Right atrium auricular region (tissue), 2 donors: ENCODE results near the gene STBD1. TPM values are rescaled to one million over a fixed set of nuclear protein-coding genes. Genes with fewer than 3 reads are reported as not detected.
"Not testable (repeated sequence)": the region's sequence is repeated elsewhere in the genome, so short reads cannot be mapped to it uniquely, and the experiment has no call there.

Experiments used
- DNase-seq: peaks from one replicate; pipeline ENCODE4 v3.0.0-alpha.2; 2019; ENCODE audit warnings: low spot score
- H3K27ac ChIP-seq, 2 donors: fragments of 200-600 bp; sonication (generic); 1 replicate in 1 of 2; 2 replicates in 1 of 2; pipeline ENCODE4 v1.5.1; 2016 to 2019
- H3K27me3 ChIP-seq, 2 donors: fragments of 200-600 bp; sonication (generic); one replicate each; pipeline versions ENCODE4 v1.5.1 to v1.6.0; 2017 to 2019
- H3K36me3 ChIP-seq: fragments of 200-600 bp; sonication (generic); one replicate; pipeline ENCODE4 v1.5.1; 2016
- H3K4me1 ChIP-seq, 2 donors: fragments of 200-600 bp; sonication (generic); one replicate each; pipeline versions ENCODE4 v1.5.1 to v1.6.0; 2017 to 2019
- H3K4me3 ChIP-seq, 2 donors: fragments of 200-600 bp; sonication (generic); 1 replicate in 1 of 2; 2 replicates in 1 of 2; pipeline ENCODE4 v1.5.1; 2017 to 2019; ENCODE audit warnings: mild to moderate bottlenecking in 1 of 2, moderate library complexity in 1 of 2
- H3K9me3 ChIP-seq, 2 donors: fragments of 200-600 bp; sonication (generic); one replicate each; pipeline ENCODE4 v1.5.1; 2019
- total RNA-seq, 2 donors: library from RNA; depleted of rRNA; stranded (reverse); fragments of >200 nt; gene quantifications; one replicate each; pipeline ENCODE4 v1.1.0, GENCODE V29; 2016
- TF ChIP-seq, protein P1 (sequence below), 2 donors: fragments of 200-600 bp; sonication (generic); IDR thresholded peaks; one replicate each; pipeline ENCODE4 v1.5.1; 2019; ENCODE audit warnings: antibody characterized with exemption in 2 of 2

STBD1 gene
- total RNA-seq, 2 donors from 2014 or later, result 25.3 to 28.4 TPM

DNA sequence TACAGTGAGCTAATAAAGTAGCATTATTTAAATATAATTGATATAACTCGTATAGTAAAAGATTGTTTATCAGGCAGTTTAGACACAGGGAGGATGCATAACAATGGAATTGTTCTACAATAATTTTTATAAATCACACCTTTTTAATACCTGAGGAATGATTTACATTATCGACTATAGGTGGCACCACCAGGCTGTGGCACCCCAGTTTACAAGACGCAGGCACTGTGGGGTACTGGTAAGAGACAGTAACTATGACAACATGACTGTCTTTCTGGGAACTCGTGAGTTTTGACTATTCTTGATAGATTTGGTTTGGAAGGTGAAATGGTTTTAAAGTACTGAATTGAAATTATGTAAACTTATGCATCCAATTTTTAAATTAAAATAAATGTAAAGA lies 27.1 kb upstream of the STBD1 start:
- Histone ChIP-seq H3K4me1 (peaks cover 0 to 10% of the 10 kb centered on the region in 2 donors), H3K9me3 (no peaks in the 10 kb centered on the region), H3K4me3 (no peak overlapping the region), H3K36me3 (no peaks in the 10 kb centered on the region), H3K27ac (no peak overlapping the region), H3K27me3 (no peaks in the 10 kb centered on the region)
- DNase-seq, result no peak
- TF ChIP-seq, protein P1, sequence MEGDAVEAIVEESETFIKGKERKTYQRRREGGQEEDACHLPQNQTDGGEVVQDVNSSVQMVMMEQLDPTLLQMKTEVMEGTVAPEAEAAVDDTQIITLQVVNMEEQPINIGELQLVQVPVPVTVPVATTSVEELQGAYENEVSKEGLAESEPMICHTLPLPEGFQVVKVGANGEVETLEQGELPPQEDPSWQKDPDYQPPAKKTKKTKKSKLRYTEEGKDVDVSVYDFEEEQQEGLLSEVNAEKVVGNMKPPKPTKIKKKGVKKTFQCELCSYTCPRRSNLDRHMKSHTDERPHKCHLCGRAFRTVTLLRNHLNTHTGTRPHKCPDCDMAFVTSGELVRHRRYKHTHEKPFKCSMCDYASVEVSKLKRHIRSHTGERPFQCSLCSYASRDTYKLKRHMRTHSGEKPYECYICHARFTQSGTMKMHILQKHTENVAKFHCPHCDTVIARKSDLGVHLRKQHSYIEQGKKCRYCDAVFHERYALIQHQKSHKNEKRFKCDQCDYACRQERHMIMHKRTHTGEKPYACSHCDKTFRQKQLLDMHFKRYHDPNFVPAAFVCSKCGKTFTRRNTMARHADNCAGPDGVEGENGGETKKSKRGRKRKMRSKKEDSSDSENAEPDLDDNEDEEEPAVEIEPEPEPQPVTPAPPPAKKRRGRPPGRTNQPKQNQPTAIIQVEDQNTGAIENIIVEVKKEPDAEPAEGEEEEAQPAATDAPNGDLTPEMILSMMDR (IDR thresholded peaks at IDR 0.05), result no peak

DNA sequence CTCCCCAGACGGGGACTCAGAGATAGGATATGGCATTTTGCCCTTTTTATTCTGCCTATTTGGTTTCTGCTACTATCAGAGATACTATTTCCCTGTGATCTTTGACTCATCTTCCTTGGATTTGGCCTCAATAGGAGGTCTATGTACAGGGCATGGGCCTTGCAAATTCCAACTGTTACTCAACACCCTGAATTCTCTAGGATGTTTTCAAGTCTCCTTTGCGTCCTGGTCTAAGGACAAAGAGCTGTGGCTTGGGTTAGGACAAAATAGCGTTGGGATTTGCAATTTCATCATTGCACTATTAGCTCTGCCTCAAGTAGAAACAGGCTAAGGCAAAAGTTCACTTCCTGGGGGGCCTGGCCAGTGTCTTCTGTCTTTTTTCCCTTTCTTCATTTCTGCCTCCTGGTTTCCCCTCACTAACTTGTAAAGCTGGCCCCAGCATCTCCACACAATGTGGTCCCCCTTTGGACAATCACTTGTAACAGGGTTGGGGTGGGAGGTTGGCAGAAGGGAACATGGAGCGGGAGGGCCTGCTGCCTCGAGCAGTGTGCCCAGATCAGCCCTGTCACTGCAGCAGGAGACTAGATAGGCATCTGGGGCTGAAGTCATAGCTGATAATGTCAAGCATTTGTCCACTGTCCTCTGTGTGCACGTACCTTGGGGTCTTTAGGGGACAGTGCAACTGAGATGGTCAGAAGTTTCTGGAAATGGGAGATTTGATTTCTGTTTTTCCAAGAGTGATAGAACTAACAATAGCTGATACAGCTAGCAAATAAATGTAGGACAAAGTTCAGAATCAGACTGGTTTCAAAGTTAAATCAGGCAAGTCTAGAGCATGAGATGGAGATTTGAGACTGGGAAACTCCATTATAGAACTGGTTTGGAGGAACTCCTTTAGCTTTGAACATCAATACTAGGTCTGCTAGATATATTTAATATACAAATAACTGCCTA lies 25.8 kb upstream of the STBD1 start:
- H3K4me1 ChIP-seq, result peaks cover 0 to 10% of the 10 kb centered on the region in 2 donors
- H3K4me3 ChIP-seq, result no peak overlapping the region
- no peaks in the 10 kb centered on the region for H3K9me3 ChIP-seq
- no peak for DNase-seq
- H3K27me3 ChIP-seq, result no peaks in the 10 kb centered on the region
- H3K36me3 ChIP-seq, result no peaks in the 10 kb centered on the region
- TF ChIP-seq, protein P1 (IDR thresholded peaks at IDR 0.05), result no peak
- H3K27ac ChIP-seq, result no peak overlapping the region

DNA sequence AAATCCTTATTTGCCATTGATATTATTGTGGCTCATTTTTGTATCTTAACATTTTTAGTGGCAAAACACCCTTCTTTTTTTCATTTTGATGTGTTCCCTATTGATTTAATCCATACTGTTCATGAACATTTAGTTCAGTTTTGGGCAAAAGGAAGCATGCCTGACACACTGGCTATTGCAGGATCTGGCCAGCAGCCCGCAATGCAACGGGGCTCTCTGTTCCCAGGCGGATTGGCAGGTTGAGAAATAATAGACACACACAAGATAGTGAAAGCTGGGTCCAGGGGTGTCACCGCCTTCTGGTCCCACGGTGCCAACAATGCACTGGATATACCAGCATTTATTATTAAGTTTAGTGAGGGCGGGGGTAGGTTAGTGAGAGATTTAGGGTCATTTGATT lies 24.9 kb upstream of the STBD1 start:
- not testable (repeated sequence) for DNase-seq, H3K36me3 ChIP-seq, H3K9me3 ChIP-seq, H3K27me3 ChIP-seq, H3K27ac ChIP-seq, H3K4me3 ChIP-seq, H3K4me1 ChIP-seq

DNA sequence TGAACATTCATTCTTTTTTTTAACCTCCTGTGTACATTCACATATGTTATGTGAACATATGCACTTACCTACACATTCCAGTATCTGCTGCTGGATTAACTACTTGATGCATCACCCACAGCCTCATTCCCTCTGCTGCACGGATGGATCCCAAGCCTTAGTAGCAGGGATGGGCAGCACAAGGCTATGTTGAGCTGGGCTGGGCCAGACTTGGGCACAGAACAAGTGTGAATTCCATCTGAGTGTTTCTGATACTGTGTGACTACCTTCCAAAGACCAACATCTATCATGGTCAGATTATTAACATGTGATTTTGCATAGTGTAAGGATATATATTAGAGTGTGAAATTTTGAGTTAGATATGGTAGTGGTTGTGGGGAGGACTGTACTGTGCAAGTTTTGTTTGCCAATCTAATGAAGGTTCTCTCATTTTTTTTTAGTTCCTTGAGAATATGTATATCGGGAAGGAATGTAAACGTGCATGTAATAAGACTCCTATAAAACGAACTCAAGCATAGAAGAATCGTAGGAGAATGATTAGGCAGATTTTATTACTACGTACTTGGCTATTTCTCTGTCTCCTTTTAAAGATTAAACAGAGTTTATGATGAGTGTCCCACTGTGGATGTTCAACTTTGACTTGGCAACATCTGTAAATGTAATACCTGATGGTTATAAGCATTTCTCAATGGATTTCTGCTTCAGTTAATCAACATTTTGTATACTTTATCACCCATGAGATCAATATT lies 23.4 kb upstream of the STBD1 start:
- H3K27me3 ChIP-seq, result no peaks in the 10 kb centered on the region
- TF ChIP-seq, protein P1 (IDR thresholded peaks at IDR 0.05), result no peak
- DNase-seq, result no peak
- H3K27ac ChIP-seq, result no peak overlapping the region
- no peak overlapping the region for H3K4me3 ChIP-seq
- peaks cover 0 to 3% of the 10 kb centered on the region in 2 donors for H3K9me3 ChIP-seq
- peaks cover 0 to 10% of the 10 kb centered on the region in 2 donors for H3K4me1 ChIP-seq
- no peaks in the 10 kb centered on the region for H3K36me3 ChIP-seq

DNA sequence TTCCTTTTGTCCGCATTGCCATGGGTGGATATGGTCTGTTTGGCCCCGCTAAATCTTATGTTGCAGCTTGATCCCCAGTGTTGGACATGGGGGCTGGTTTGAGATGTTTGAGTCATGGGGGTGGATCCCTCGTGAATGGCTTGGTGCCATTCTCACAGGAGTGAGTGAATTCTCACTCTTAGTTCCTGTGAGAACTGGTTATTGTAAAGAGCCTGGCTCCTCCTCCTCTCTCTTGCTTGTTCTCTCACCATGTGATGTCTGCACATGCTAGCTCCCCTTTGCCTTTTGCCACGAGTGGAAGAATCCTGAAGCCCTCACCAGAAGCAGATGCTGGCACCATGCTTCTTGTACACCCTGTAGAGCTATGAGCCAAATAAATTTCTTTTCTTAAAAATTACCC lies 22.6 kb upstream of the STBD1 start:
- TF ChIP-seq, protein P1 (IDR thresholded peaks at IDR 0.05), result no peak
- peaks cover 0 to 10% of the 10 kb centered on the region in 2 donors for H3K4me1 ChIP-seq
- no peak overlapping the region for H3K27ac ChIP-seq
- no peaks in the 10 kb centered on the region for H3K27me3 ChIP-seq
- DNase-seq, result no peak
- no peak overlapping the region for H3K4me3 ChIP-seq
- H3K9me3 ChIP-seq, result peaks cover 0 to 3% of the 10 kb centered on the region in 2 donors
- H3K36me3 ChIP-seq, result no peaks in the 10 kb centered on the region

DNA sequence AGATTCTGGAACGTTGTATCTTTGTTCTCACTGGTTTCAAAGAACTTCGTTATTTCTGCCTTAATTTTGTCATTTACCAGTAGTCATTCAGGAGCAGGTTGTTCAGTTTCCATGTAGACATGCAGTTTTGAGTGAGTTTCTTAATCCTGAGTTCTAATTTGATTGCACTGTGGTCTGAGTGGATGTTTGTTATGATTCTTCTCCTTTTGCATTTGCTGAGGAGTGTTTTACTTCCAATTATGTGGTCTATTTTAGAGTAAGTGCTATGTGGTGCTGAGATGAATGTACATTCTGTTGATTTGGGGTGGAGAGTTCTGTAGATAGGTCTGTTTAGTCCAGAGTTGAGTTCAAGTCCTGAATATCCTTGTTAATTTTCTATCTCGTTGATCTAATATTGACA lies 18.7 kb upstream of the STBD1 start:
- not testable (repeated sequence) for H3K36me3 ChIP-seq, H3K9me3 ChIP-seq, DNase-seq, H3K4me1 ChIP-seq, H3K4me3 ChIP-seq, H3K27me3 ChIP-seq, H3K27ac ChIP-seq
